ENCODE measurements around the gene TMEM207. TPM values are rescaled to one million over a fixed set of nuclear protein-coding genes. Genes with fewer than 3 reads are reported as not detected.

TMEM207 gene
- total and polyA plus RNA-seq, 2 experiments from 2014 or later: 1.5 to 2.9 TPM

DNA sequence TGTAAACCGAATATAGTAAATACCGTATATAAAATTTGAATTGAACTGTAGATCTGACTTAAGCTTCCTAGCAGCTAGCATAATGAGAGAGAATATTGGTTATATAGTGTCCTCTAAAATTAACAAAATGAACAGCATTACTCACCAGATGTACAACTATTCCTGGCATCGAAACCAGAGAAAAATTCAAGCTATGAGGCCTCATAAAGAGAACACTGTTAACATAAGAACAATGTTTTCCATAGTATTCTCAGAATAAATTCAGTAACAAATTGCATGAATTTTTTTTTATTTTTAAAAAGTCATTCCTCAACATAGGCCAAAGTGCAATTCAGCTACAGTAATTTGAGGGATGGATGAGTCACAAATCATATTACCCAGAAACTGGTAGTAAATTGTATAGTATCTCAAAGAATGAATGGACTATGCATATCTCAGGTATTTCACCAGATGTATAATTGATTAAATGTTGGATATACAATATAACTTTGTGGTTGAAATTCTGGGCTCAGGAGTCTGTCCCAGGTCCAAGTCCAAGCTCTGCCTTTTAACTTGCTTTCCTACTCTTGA lies 5.0 kb downstream of the TMEM207 start:
- H3K36me3 ChIP-seq (replicated peaks; ENCODE audit: insufficient read depth, low read depth): no peaks in the 10 kb centered on the region
- no peak overlapping the region for H3K27ac ChIP-seq
- no peaks in the 10 kb centered on the region for H3K9me3 ChIP-seq (ENCODE audit: low read depth)
- H4K20me1 ChIP-seq (ENCODE audit: insufficient read depth, poor library complexity, severe bottlenecking): no peaks in the 10 kb centered on the region
- H3K4me3 ChIP-seq: no peak overlapping the region
- H3K79me2 ChIP-seq: no peaks in the 10 kb centered on the region
- H3K27me3 ChIP-seq: no peaks in the 10 kb centered on the region
- DNase-seq (ENCODE audit: low spot score): no peak
- no peak overlapping the region for H3K4me2 ChIP-seq
- H2AFZ ChIP-seq: no peak overlapping the region
- 98% methylated on average over 3 of the region's 3 CpGs for WGBS (ENCODE audit: low lambda C conversion rate, missing lambda C conversion rate)
- TF ChIP-seq EZH2phosphoT487 (IDR thresholded peaks at IDR 0.05; ENCODE audit: low read depth, severe bottlenecking, unreplicated experiment): no peak
- TF ChIP-seq EZH2 (IDR thresholded peaks at IDR 0.05; ENCODE audit: borderline replicate concordance): no peak
- TF ChIP-seq, protein P1, sequence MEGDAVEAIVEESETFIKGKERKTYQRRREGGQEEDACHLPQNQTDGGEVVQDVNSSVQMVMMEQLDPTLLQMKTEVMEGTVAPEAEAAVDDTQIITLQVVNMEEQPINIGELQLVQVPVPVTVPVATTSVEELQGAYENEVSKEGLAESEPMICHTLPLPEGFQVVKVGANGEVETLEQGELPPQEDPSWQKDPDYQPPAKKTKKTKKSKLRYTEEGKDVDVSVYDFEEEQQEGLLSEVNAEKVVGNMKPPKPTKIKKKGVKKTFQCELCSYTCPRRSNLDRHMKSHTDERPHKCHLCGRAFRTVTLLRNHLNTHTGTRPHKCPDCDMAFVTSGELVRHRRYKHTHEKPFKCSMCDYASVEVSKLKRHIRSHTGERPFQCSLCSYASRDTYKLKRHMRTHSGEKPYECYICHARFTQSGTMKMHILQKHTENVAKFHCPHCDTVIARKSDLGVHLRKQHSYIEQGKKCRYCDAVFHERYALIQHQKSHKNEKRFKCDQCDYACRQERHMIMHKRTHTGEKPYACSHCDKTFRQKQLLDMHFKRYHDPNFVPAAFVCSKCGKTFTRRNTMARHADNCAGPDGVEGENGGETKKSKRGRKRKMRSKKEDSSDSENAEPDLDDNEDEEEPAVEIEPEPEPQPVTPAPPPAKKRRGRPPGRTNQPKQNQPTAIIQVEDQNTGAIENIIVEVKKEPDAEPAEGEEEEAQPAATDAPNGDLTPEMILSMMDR (IDR thresholded peaks at IDR 0.05; ENCODE audit: poor library complexity): no peak
- peaks cover 14% of the 10 kb centered on the region for H3K4me1 ChIP-seq (ENCODE audit: insufficient read depth)
- H3K9me2 ChIP-seq (replicated peaks; ENCODE audit: insufficient read depth): no peaks in the 10 kb centered on the region

DNA sequence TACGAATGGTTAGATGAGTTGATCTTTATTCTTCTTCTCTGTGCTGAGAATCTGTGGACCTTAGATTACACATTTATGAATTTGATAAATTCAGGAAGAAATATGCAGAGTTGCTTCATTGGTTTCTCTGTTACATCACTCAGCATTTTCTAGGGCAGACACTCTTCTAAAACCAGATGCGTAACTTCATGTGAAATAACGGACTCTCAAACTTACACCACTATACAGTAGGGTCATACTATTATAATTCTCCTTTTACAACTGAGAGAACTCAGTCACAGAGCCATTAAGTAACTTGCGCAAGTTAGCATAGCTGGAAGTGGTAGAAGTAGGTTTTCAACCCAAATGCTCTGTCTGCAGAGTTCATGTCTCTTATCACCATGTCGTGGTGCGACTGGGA lies 5.7 kb downstream of the TMEM207 start:
- WGBS (ENCODE audit: low lambda C conversion rate, missing lambda C conversion rate): 85% methylated on average over 6 of the region's 6 CpGs
- Histone ChIP-seq H3K27ac (no peak overlapping the region), H3K36me3 (replicated peaks; ENCODE audit: insufficient read depth, low read depth) (no peaks in the 10 kb centered on the region), H3K27me3 (no peaks in the 10 kb centered on the region), H3K4me3 (no peak overlapping the region), H4K20me1 (ENCODE audit: insufficient read depth, poor library complexity, severe bottlenecking) (no peaks in the 10 kb centered on the region), H3K9me3 (ENCODE audit: low read depth) (no peaks in the 10 kb centered on the region), H3K79me2 (no peaks in the 10 kb centered on the region), H2AFZ (no peak overlapping the region), H3K9me2 (replicated peaks; ENCODE audit: insufficient read depth) (no peaks in the 10 kb centered on the region), H3K4me1 (ENCODE audit: insufficient read depth) (peaks cover 14% of the 10 kb centered on the region), H3K4me2 (no peak overlapping the region)
- no peak for DNase-seq (ENCODE audit: low spot score)
- TF ChIP-seq, protein P1 (IDR thresholded peaks at IDR 0.05; ENCODE audit: poor library complexity): no peak
- TF ChIP-seq EZH2phosphoT487 (IDR thresholded peaks at IDR 0.05; ENCODE audit: low read depth, severe bottlenecking, unreplicated experiment) (no peak), EZH2 (IDR thresholded peaks at IDR 0.05; ENCODE audit: borderline replicate concordance) (no peak)

DNA sequence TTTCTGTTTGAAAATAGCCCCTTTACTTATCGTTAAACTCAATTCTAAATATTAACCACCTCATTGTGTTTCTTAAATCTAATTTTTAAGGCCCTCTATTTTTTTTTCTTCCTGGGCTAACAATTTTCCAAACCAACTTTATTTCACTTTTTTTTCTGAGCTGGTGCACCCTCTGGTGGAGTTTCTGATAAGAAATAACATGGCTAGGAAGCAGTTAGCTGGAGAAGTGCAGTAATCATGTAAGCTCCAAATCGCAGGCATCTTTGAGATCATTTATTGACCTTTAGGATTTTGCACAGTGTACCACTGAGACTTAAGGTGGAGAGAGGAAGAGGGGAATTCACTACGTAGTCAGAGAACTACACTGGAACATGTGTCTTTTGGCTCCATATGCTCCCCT lies 6.4 kb downstream of the TMEM207 start:
- no peak overlapping the region for H2AFZ ChIP-seq

More for the DNA sequence above, 6.4 kb downstream of the TMEM207 start:
- no peaks in the 10 kb centered on the region for H3K36me3 ChIP-seq (replicated peaks; ENCODE audit: insufficient read depth, low read depth)
- H3K9me3 ChIP-seq (ENCODE audit: low read depth): no peaks in the 10 kb centered on the region
- peaks cover 14% of the 10 kb centered on the region for H3K4me1 ChIP-seq (ENCODE audit: insufficient read depth)
- H4K20me1 ChIP-seq (ENCODE audit: insufficient read depth, poor library complexity, severe bottlenecking): no peaks in the 10 kb centered on the region
- no peaks in the 10 kb centered on the region for H3K9me2 ChIP-seq (replicated peaks; ENCODE audit: insufficient read depth)
- 57% methylated on average over 3 of the region's 3 CpGs for WGBS (ENCODE audit: low lambda C conversion rate, missing lambda C conversion rate)
- H3K27ac ChIP-seq: no peak overlapping the region
- no peak overlapping the region for H3K4me3 ChIP-seq
- TF ChIP-seq, protein P1 (IDR thresholded peaks at IDR 0.05; ENCODE audit: poor library complexity): peak; percentile 46
- no peak for TF ChIP-seq EZH2phosphoT487 (IDR thresholded peaks at IDR 0.05; ENCODE audit: low read depth, severe bottlenecking, unreplicated experiment)
- H3K79me2 ChIP-seq: no peaks in the 10 kb centered on the region
- no peaks in the 10 kb centered on the region for H3K27me3 ChIP-seq
- DNase-seq (ENCODE audit: low spot score): no peak
- H3K4me2 ChIP-seq: no peak overlapping the region
